CD4-positive, CD25-positive, alpha-beta regulatory T cell (primary cell): ENCODE data around the gene RNPS1. TPM values are rescaled to one million over a fixed set of nuclear protein-coding genes. Genes with fewer than 3 reads are reported as not detected.

Experiments used
- ATAC-seq, 2 donors: fragments of 150-1000 bp; cut with Tn5 transposase; one replicate each; pipeline ENCODE4 v1.10.0; 2021; ENCODE audit warnings: low read depth in 2 of 2, moderate number of reproducible peaks in 2 of 2, moderate library complexity in 1 of 2
- DNase-seq, 3 donors: peaks; one replicate each; pipeline versions ENCODE4 v3.0.0 to v3.0.0-alpha.2; 2012 to 2022; ENCODE audit warnings: mixed read lengths in 1 of 3
- H3K27ac ChIP-seq: one replicate; pipeline ENCODE4 v1.7.0; 2013; ENCODE audit warnings: mild to moderate bottlenecking, low read length; ENCODE audit not compliant: insufficient read depth, poor library complexity, severe bottlenecking
- H3K27me3 ChIP-seq: one replicate; pipeline ENCODE4 v1.7.0; 2013; ENCODE audit warnings: low read length; ENCODE audit not compliant: control insufficient read depth, insufficient read depth
- H3K36me3 ChIP-seq: one replicate; pipeline ENCODE4 v1.7.0; 2013; ENCODE audit warnings: mild to moderate bottlenecking, low read length, moderate library complexity; ENCODE audit not compliant: control insufficient read depth, insufficient read depth
- H3K4me1 ChIP-seq: 2 replicates; pipeline ENCODE4 v1.7.0; 2013; ENCODE audit warnings: mild to moderate bottlenecking, low read length; ENCODE audit not compliant: insufficient read depth, control insufficient read depth, poor library complexity, severe bottlenecking
- H3K4me3 ChIP-seq: one replicate; pipeline ENCODE4 v1.7.0; 2013; ENCODE audit warnings: low read depth, mild to moderate bottlenecking, low read length, moderate library complexity
- H3K9me3 ChIP-seq, 2 experiments: 1 replicate in 1 of 2; 2 replicates in 1 of 2; pipeline ENCODE4 v1.7.0; 2013; ENCODE audit warnings: low read length in 2 of 2, mild to moderate bottlenecking in 1 of 2, moderate library complexity in 1 of 2; ENCODE audit not compliant: control insufficient read depth in 2 of 2
- H3K27ac Mint-ChIP-seq, 3 donors: one replicate each; pipeline ENCODE4 v1.8.0; 2020 to 2022; ENCODE audit warnings: mild to moderate bottlenecking in 3 of 3, mixed read lengths in 3 of 3, moderate library complexity in 2 of 3
- H3K27me3 Mint-ChIP-seq: one replicate; pipeline ENCODE4 v1.8.0; 2022; ENCODE audit warnings: mild to moderate bottlenecking, mixed read lengths
- H3K36me3 Mint-ChIP-seq: one replicate; pipeline ENCODE4 v1.8.0; 2020; ENCODE audit warnings: mixed read lengths
- H3K4me1 Mint-ChIP-seq, 4 donors: one replicate each; pipeline ENCODE4 v1.8.0; 2020 to 2022; ENCODE audit warnings: mixed read lengths in 4 of 4, mild to moderate bottlenecking in 1 of 4
- H3K4me3 Mint-ChIP-seq, 4 donors: one replicate each; pipeline ENCODE4 v1.8.0; 2020 to 2022; ENCODE audit warnings: mild to moderate bottlenecking in 4 of 4, mixed read lengths in 4 of 4, moderate library complexity in 3 of 4
- H3K9me3 Mint-ChIP-seq, 7 donors: one replicate each; pipeline ENCODE4 v1.8.0; 2020 to 2022; ENCODE audit warnings: mixed read lengths in 7 of 7, mild to moderate bottlenecking in 3 of 7, moderate library complexity in 2 of 7
- polyA plus RNA-seq, 4 donors: library from polyadenylated mRNA; unstranded; fragments of 300-500 nt; fragmentation: Illumina TruSeq; gene quantifications; one replicate each; pipeline ENCODE4 v1.2.3, GENCODE V29; 2021
- total RNA-seq: library from RNA; stranded (reverse); gene quantifications from one replicate; pipeline ENCODE4 v1.2.3, GENCODE V29; 2022

RNPS1 gene
- total and polyA plus RNA-seq, 5 donors from 2014 or later, result 189 to 230 (median 212) TPM

- peaks cover 28% of the 10 kb centered on the region for H3K4me1 ChIP-seq
- DNase-seq (no peak), ATAC-seq (no peak)
- peaks cover 0 to 1% (median 0%) of the 10 kb centered on the region in 7 donors for H3K9me3 Mint-ChIP-seq
- peaks cover 9% of the 10 kb centered on the region for H3K36me3 ChIP-seq
- no peaks in the 10 kb centered on the region for H3K27me3 Mint-ChIP-seq
- H3K9me3 ChIP-seq, result no peaks in the 10 kb centered on the region
- no peak within 1 kb of the TSS for H3K4me3 ChIP-seq
- H3K4me3 Mint-ChIP-seq, result peak within 1 kb of the TSS in 2 of 4 donors; percentile 57 to 89
- no peak within 1 kb of the TSS for H3K27ac ChIP-seq
- H3K27ac Mint-ChIP-seq, result no peak within 1 kb of the TSS
- no peaks in the 10 kb centered on the region for H3K36me3 Mint-ChIP-seq
- H3K4me1 Mint-ChIP-seq, result peaks cover 0 to 34% (median 10%) of the 10 kb centered on the region in 4 donors
- H3K27me3 ChIP-seq, result no peaks in the 10 kb centered on the region
Observed at GRCh38 chr16:2210386-2211365, 57.2 kb downstream of the RNPS1 start, which contains the start of gene BRICD5. BRICD5 (minus strand) TSS chr16:2210863; CDS start chr16:2210833, 30 bp downstream.

GRCh38 chr16:2210009-2210332 is 58.0 kb downstream of the RNPS1 start:
- Mint-ChIP-seq H3K27ac (no peak overlapping the region), H3K9me3 (peaks cover 0 to 1% (median 0%) of the 10 kb centered on the region in 7 donors), H3K4me3 (no peak overlapping the region), H3K4me1 (peaks cover 0 to 32% (median 10%) of the 10 kb centered on the region in 4 donors), H3K36me3 (no peaks in the 10 kb centered on the region), H3K27me3 (no peaks in the 10 kb centered on the region)
- no peaks in the 10 kb centered on the region for H3K27me3 ChIP-seq
- H3K27ac ChIP-seq, result no peak overlapping the region
- peaks cover 9% of the 10 kb centered on the region for H3K36me3 ChIP-seq
- H3K4me1 ChIP-seq, result peaks cover 31% of the 10 kb centered on the region
- DNase-seq (no peak), ATAC-seq (no peak)
- no peaks in the 10 kb centered on the region for H3K9me3 ChIP-seq
- no peak overlapping the region for H3K4me3 ChIP-seq

- Histone ChIP-seq H3K4me1 (peaks cover 36% of the 10 kb centered on the region), H3K27me3 (no peaks in the 10 kb centered on the region), H3K36me3 (peaks cover 9% of the 10 kb centered on the region), H3K27ac (no peak overlapping the region), H3K9me3 (no peaks in the 10 kb centered on the region), H3K4me3 (no peak overlapping the region)
- H3K36me3 Mint-ChIP-seq, result no peaks in the 10 kb centered on the region
- H3K27ac Mint-ChIP-seq, result no peak overlapping the region
- H3K4me1 Mint-ChIP-seq, result peaks cover 0 to 36% (median 11%) of the 10 kb centered on the region in 4 donors
- DNase-seq, result no peak
- no peaks in the 10 kb centered on the region for H3K27me3 Mint-ChIP-seq
- H3K9me3 Mint-ChIP-seq, result peaks cover 0 to 1% (median 0%) of the 10 kb centered on the region in 7 donors
- peak overlapping the region in 1 of 4 donors; percentile 43 for H3K4me3 Mint-ChIP-seq
- ATAC-seq, result no peak
Observed at GRCh38 chr16:2209258-2210008, 58.5 kb downstream of the RNPS1 start.

GRCh38 chr16:2208772-2209171 is 59.2 kb downstream of the RNPS1 start:
- no peak overlapping the region for H3K27ac ChIP-seq

GRCh38 chr16:2208308-2208707 is 59.6 kb downstream of the RNPS1 start:
- Histone ChIP-seq H3K36me3 (peaks cover 9% of the 10 kb centered on the region), H3K4me1 (peaks cover 26% of the 10 kb centered on the region), H3K4me3 (no peak overlapping the region), H3K27ac (no peak overlapping the region), H3K27me3 (no peaks in the 10 kb centered on the region), H3K9me3 (no peaks in the 10 kb centered on the region)
- H3K27ac Mint-ChIP-seq, result no peak overlapping the region
- peak overlapping the region in 1 of 4 donors; percentile 84 for H3K4me3 Mint-ChIP-seq
- H3K36me3 Mint-ChIP-seq, result no peaks in the 10 kb centered on the region
- DNase-seq (no peak), ATAC-seq (no peak)
- peaks cover 3% of the 10 kb centered on the region for H3K27me3 Mint-ChIP-seq
- H3K9me3 Mint-ChIP-seq, result peaks cover 0 to 1% (median 0%) of the 10 kb centered on the region in 7 donors
- H3K4me1 Mint-ChIP-seq, result peaks cover 0 to 33% (median 7%) of the 10 kb centered on the region in 4 donors

More at GRCh38 chr16:2208772-2209171, 59.2 kb downstream of the RNPS1 start:
- Histone ChIP-seq H3K27me3 (no peaks in the 10 kb centered on the region), H3K36me3 (peaks cover 9% of the 10 kb centered on the region), H3K9me3 (no peaks in the 10 kb centered on the region), H3K4me3 (no peak overlapping the region), H3K4me1 (peaks cover 31% of the 10 kb centered on the region)
- no peak for ATAC-seq
- Mint-ChIP-seq H3K27ac (no peak overlapping the region), H3K4me3 (no peak overlapping the region), H3K9me3 (peaks cover 0 to 1% (median 0%) of the 10 kb centered on the region in 7 donors), H3K4me1 (peaks cover 0 to 37% (median 12%) of the 10 kb centered on the region in 4 donors), H3K36me3 (no peaks in the 10 kb centered on the region), H3K27me3 (no peaks in the 10 kb centered on the region)
- no peak for DNase-seq

- ATAC-seq (no peak), DNase-seq (no peak)
- peaks cover 4% of the 10 kb centered on the region for H3K27me3 Mint-ChIP-seq
- H3K4me3 Mint-ChIP-seq, result peak overlapping the region in 3 of 4 donors; percentile 65 to 84 (median 72)
- Histone ChIP-seq H3K27me3 (no peaks in the 10 kb centered on the region), H3K36me3 (peaks cover 9% of the 10 kb centered on the region), H3K4me1 (peaks cover 22% of the 10 kb centered on the region), H3K9me3 (no peaks in the 10 kb centered on the region), H3K4me3 (no peak overlapping the region), H3K27ac (no peak overlapping the region)
- peaks cover 0 to 28% (median 5%) of the 10 kb centered on the region in 4 donors for H3K4me1 Mint-ChIP-seq
- H3K9me3 Mint-ChIP-seq, result peaks cover 0 to 1% (median 0%) of the 10 kb centered on the region in 7 donors
- peak overlapping the region in 1 of 3 donors; percentile 62 for H3K27ac Mint-ChIP-seq
- H3K36me3 Mint-ChIP-seq, result no peaks in the 10 kb centered on the region
Observed at GRCh38 chr16:2207872-2208271, 60.1 kb downstream of the RNPS1 start.

- H3K4me1 ChIP-seq, result peaks cover 18% of the 10 kb centered on the region
- peaks cover 9% of the 10 kb centered on the region for H3K36me3 ChIP-seq
- no peak overlapping the region for H3K27ac ChIP-seq
- Mint-ChIP-seq H3K4me1 (peaks cover 0 to 20% (median 3%) of the 10 kb centered on the region in 4 donors), H3K9me3 (peaks cover 0 to 1% (median 0%) of the 10 kb centered on the region in 7 donors), H3K27ac (peak overlapping the region in 1 of 3 donors; percentile 62), H3K27me3 (peaks cover 8% of the 10 kb centered on the region), H3K36me3 (no peaks in the 10 kb centered on the region), H3K4me3 (peak overlapping the region; percentile 43 to 84 (median 80))
- H3K4me3 ChIP-seq, result no peak overlapping the region
- H3K27me3 ChIP-seq, result no peaks in the 10 kb centered on the region
- ATAC-seq (no peak), DNase-seq (no peak)
- H3K9me3 ChIP-seq, result no peaks in the 10 kb centered on the region
Observed at GRCh38 chr16:2206780-2207433, 61.0 kb downstream of the RNPS1 start.
